MCF 10A (cell line): ENCODE data around the gene IFNE. TPM values are rescaled to one million over a fixed set of nuclear protein-coding genes. Genes with fewer than 3 reads are reported as not detected.

Experiments used
- Bru-seq: library from RNA; stranded (reverse); fragments of 400-500 nt; gene quantifications from one replicate; lab custom pipeline; 2021; lab: Mats Ljungman, UMichigan
- BruChase-seq, 2 experiments: library from RNA; stranded (reverse); fragments of 400-500 nt; gene quantifications; one replicate each; lab custom pipeline; 2021; lab: Mats Ljungman, UMichigan
- BruUV-seq: library from RNA; stranded (reverse); fragments of 400-500 nt; replicated peaks from 2 replicates; lab custom pipeline; 2021; lab: Mats Ljungman, UMichigan
- CTCF ChIA-PET: fragments of 300-600 bp; sonication (Branson Sonifier 250); formaldehyde crosslinking; extraction: SDS; loops from one replicate; lab custom pipeline; 2021; ENCODE audit warnings: antibody characterized with exemption, inconsistent platforms; lab: Yijun Ruan, JAX
- POLR2A ChIA-PET: fragments of 300-600, 350-650 bp; sonication (Branson Sonifier 250); formaldehyde crosslinking; extraction: SDS; loops from one replicate; lab custom pipeline; 2020; ENCODE audit warnings: antibody characterized with exemption, inconsistent platforms; lab: Yijun Ruan, JAX
- DNase-seq: peaks from one replicate; pipeline ENCODE4 v3.0.0-alpha.2; 2018; ENCODE audit not compliant: unreplicated experiment
- H3K27ac Mint-ChIP-seq: one replicate; pipeline ENCODE4 v1.8.0; 2022; ENCODE audit warnings: mild to moderate bottlenecking, low read depth, mixed read lengths; ENCODE audit not compliant: unreplicated experiment
- H3K27me3 Mint-ChIP-seq: one replicate; pipeline ENCODE4 v1.8.0; 2022; ENCODE audit warnings: mixed read lengths; ENCODE audit not compliant: insufficient read depth, unreplicated experiment
- H3K36me3 Mint-ChIP-seq: one replicate; pipeline ENCODE4 v1.8.0; 2022; ENCODE audit warnings: mild to moderate bottlenecking, moderate library complexity, mixed read lengths; ENCODE audit not compliant: insufficient read depth, unreplicated experiment
- H3K4me1 Mint-ChIP-seq: one replicate; pipeline ENCODE4 v1.8.0; 2022; ENCODE audit warnings: mixed read lengths; ENCODE audit not compliant: insufficient read depth, unreplicated experiment
- H3K4me3 Mint-ChIP-seq: one replicate; pipeline ENCODE4 v1.8.0; 2022; ENCODE audit warnings: mild to moderate bottlenecking, moderate library complexity, mixed read lengths; ENCODE audit not compliant: unreplicated experiment
- H3K9me3 Mint-ChIP-seq: one replicate; pipeline ENCODE4 v1.8.0; 2022; ENCODE audit warnings: mixed read lengths; ENCODE audit not compliant: unreplicated experiment
- intact Hi-C: fragments of 100-400 bp; cut with micrococcal nuclease; formaldehyde crosslinking; loops from 2 replicates; pipeline ENCODE4 v1.14.1; 2022
- long read RNA-seq: library from polyadenylated mRNA; stranded (forward); transcript quantifications from one replicate; pipeline ENCODE4 v2.0.0, GENCODE V29; 2022
- total RNA-seq: library from RNA; stranded (reverse); gene quantifications from 2 replicates; pipeline ENCODE4 v1.2.3, GENCODE V29; 2022
- TF ChIP-seq, protein P1 (sequence below): fragments of 200-600 bp; IDR thresholded peaks from one replicate; pipeline ENCODE4 v1.8.0; 2022; ENCODE audit warnings: antibody characterized with exemption, mild to moderate bottlenecking; ENCODE audit not compliant: unreplicated experiment

IFNE gene
- total RNA-seq: 2.1 and 2.4 TPM in 2 replicates
- Bru-seq, nascent RNA: percentile 89 among the genes with signal in this experiment
- BruChase-seq, experiment 1, labeled RNA remaining after a 6-hour chase: percentile 81 among the genes with signal in this experiment
- BruChase-seq, experiment 2, labeled RNA remaining after a 2-hour chase: percentile 91 among the genes with signal in this experiment
- long read RNA-seq: 0 reads

DNA sequence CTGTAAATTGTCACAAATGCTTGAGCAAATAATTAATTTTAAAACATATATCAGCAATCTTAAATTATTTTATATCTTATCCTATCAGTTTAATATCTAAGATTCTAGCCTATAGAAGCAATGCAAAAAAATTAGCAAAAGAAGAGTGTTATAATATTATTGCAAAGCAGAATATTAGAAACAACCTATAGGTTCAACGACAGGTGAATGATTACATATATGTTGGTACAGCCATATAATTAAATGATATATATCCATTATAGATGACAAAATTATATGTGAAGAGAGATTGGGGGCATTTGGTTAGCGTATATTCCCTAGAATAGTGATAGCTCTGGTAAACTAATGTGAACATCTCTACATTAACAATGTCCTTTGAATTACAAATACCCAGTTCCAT is at the start of gene IFNE:
TSS of gene IFNE (minus strand) at position 101 of the 400 bp plus-strand sequence. CDS start 619 bp downstream, outside the sequence.
- TF ChIP-seq, protein P1, sequence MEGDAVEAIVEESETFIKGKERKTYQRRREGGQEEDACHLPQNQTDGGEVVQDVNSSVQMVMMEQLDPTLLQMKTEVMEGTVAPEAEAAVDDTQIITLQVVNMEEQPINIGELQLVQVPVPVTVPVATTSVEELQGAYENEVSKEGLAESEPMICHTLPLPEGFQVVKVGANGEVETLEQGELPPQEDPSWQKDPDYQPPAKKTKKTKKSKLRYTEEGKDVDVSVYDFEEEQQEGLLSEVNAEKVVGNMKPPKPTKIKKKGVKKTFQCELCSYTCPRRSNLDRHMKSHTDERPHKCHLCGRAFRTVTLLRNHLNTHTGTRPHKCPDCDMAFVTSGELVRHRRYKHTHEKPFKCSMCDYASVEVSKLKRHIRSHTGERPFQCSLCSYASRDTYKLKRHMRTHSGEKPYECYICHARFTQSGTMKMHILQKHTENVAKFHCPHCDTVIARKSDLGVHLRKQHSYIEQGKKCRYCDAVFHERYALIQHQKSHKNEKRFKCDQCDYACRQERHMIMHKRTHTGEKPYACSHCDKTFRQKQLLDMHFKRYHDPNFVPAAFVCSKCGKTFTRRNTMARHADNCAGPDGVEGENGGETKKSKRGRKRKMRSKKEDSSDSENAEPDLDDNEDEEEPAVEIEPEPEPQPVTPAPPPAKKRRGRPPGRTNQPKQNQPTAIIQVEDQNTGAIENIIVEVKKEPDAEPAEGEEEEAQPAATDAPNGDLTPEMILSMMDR: no peak
- POLR2A ChIA-PET: no interaction called here
- DNase-seq: no peak
- intact Hi-C loops: no loop called here
- H3K4me3 Mint-ChIP-seq: no peak within 1 kb of the TSS
- peaks cover 7% of the 10 kb centered on the region for H3K36me3 Mint-ChIP-seq
- H3K27me3 Mint-ChIP-seq: no peaks in the 10 kb centered on the region
- no TSS peak for BruUV-seq
- no peak within 1 kb of the TSS for H3K27ac Mint-ChIP-seq
- no peaks in the 10 kb centered on the region for H3K4me1 Mint-ChIP-seq
- CTCF ChIA-PET: interaction anchor here (0.6 to 1.1 kb wide), 2 partner anchors 225 to 762 kb away, joined by 4 read pairs; no protein-coding TSS in a partner anchor
- peaks cover 11% of the 10 kb centered on the region for H3K9me3 Mint-ChIP-seq

- ChIA-PET POLR2A (no interaction called here), CTCF (no interaction called here)
- H3K36me3 Mint-ChIP-seq: peaks cover 49% of the 10 kb centered on the region
- TF ChIP-seq, protein P1: no peak
- intact Hi-C loops: no loop called here
- no peak overlapping the region for H3K27ac Mint-ChIP-seq
- DNase-seq: no peak
- no peaks in the 10 kb centered on the region for H3K9me3 Mint-ChIP-seq
- H3K4me1 Mint-ChIP-seq: no peaks in the 10 kb centered on the region
- no peaks in the 10 kb centered on the region for H3K27me3 Mint-ChIP-seq
- BruUV-seq: no TSS peak
- no peak overlapping the region for H3K4me3 Mint-ChIP-seq
Measured at GRCh38 chr9:21528123-21528808, 46.2 kb upstream of the IFNE start.

GRCh38 chr9:21527579-21527978 is 45.5 kb upstream of the IFNE start:
- TF ChIP-seq, protein P1: no peak
- H3K36me3 Mint-ChIP-seq: peaks cover 49% of the 10 kb centered on the region
- H3K9me3 Mint-ChIP-seq: no peaks in the 10 kb centered on the region
- intact Hi-C loops: no loop called here
- no peaks in the 10 kb centered on the region for H3K27me3 Mint-ChIP-seq
- DNase-seq: no peak
- BruUV-seq: no TSS peak
- CTCF ChIA-PET: interaction anchor here (0.7 kb wide), 1 partner anchor 19 kb away, joined by 3 read pairs; no protein-coding TSS in a partner anchor
- H3K4me3 Mint-ChIP-seq: no peak overlapping the region
- POLR2A ChIA-PET: no interaction called here
- no peaks in the 10 kb centered on the region for H3K4me1 Mint-ChIP-seq
- H3K27ac Mint-ChIP-seq: no peak overlapping the region

GRCh38 chr9:21525174-21525573 is 43.1 kb upstream of the IFNE start:
- no peak overlapping the region for H3K27ac Mint-ChIP-seq
- BruUV-seq: no TSS peak

More at GRCh38 chr9:21525174-21525573, 43.1 kb upstream of the IFNE start:
- CTCF ChIA-PET: no interaction called here
- H3K4me3 Mint-ChIP-seq: no peak overlapping the region
- H3K27me3 Mint-ChIP-seq: no peaks in the 10 kb centered on the region
- intact Hi-C loops: no loop called here
- no peak for DNase-seq
- POLR2A ChIA-PET: no interaction called here
- no peaks in the 10 kb centered on the region for H3K9me3 Mint-ChIP-seq
- H3K36me3 Mint-ChIP-seq: peaks cover 50% of the 10 kb centered on the region
- peaks cover 1% of the 10 kb centered on the region for H3K4me1 Mint-ChIP-seq
- TF ChIP-seq, protein P1: no peak
